Neutrophil (primary cell): ENCODE results near the gene CCR9.

Source experiments
- H3K27ac ChIP-seq: fragments of 200-600 bp; sonication (generic); 2 replicates; pipeline ENCODE4 v1.5.1; 2016; ENCODE audit warnings: mild to moderate bottlenecking, moderate library complexity
- H3K27me3 ChIP-seq: fragments of 200-600 bp; sonication (generic); 2 replicates; pipeline ENCODE4 v1.6.0; 2016; ENCODE audit warnings: mild to moderate bottlenecking
- H3K36me3 ChIP-seq: fragments of 200-600 bp; sonication (generic); 2 replicates; pipeline ENCODE4 v1.5.1; 2017
- H3K4me1 ChIP-seq, 2 experiments: fragments of 200-600 bp in 1 of 2; sonication (generic) in 1 of 2; 1 replicate in 1 of 2; 2 replicates in 1 of 2; pipeline versions ENCODE4 v1.5.1 to v1.6.1; 2013 to 2016; ENCODE audit warnings: low read depth in 1 of 2, low read length in 1 of 2, mild to moderate bottlenecking in 1 of 2, moderate library complexity in 1 of 2; ENCODE audit not compliant: control insufficient read depth in 1 of 2, insufficient read depth in 1 of 2
- H3K4me3 ChIP-seq, 2 experiments: fragments of 200-600 bp in 1 of 2; sonication (generic) in 1 of 2; 1 replicate in 1 of 2; 2 replicates in 1 of 2; pipeline ENCODE4 v1.5.1; 2013 to 2016; ENCODE audit warnings: low read depth in 1 of 2, low read length in 1 of 2, mild to moderate bottlenecking in 1 of 2, moderate library complexity in 1 of 2
- H3K9me3 ChIP-seq: fragments of 200-600 bp; sonication (generic); 2 replicates; pipeline ENCODE4 v1.5.1; 2016
- CTCF ChIP-seq: fragments of 200-600 bp; sonication (generic); IDR thresholded peaks from 2 replicates; pipeline ENCODE4 v1.5.1; 2016; ENCODE audit warnings: antibody characterized with exemption

CCR9 gene

GRCh38 chr3:45936261-45936660, 49.9 kb downstream of the CCR9 start:
- no peaks in the 10 kb centered on the region for H3K9me3 ChIP-seq
- no peaks in the 10 kb centered on the region for H3K27me3 ChIP-seq
- no peak overlapping the region for H3K27ac ChIP-seq
- peaks cover 11 to 13% of the 10 kb centered on the region in 2 experiments for H3K4me1 ChIP-seq
- no peak for TF ChIP-seq CTCF
- no peaks in the 10 kb centered on the region for H3K36me3 ChIP-seq
- H3K4me3 ChIP-seq: no peak overlapping the region

GRCh38 chr3:45937206-45938042, 51.1 kb downstream of the CCR9 start:
- H3K36me3 ChIP-seq: no peaks in the 10 kb centered on the region
- peaks cover 4% of the 10 kb centered on the region in 2 experiments for H3K4me1 ChIP-seq
- no peak overlapping the region for H3K27ac ChIP-seq
- no peaks in the 10 kb centered on the region for H3K27me3 ChIP-seq
- H3K9me3 ChIP-seq: no peaks in the 10 kb centered on the region
- H3K4me3 ChIP-seq: no peak overlapping the region
- no peak for TF ChIP-seq CTCF

GRCh38 chr3:45938043-45938435, 51.7 kb downstream of the CCR9 start:
- no peaks in the 10 kb centered on the region for H3K4me1 ChIP-seq
- no peak overlapping the region for H3K27ac ChIP-seq
- H3K4me3 ChIP-seq: no peak overlapping the region
- TF ChIP-seq CTCF: no peak
- H3K36me3 ChIP-seq: no peaks in the 10 kb centered on the region
- no peaks in the 10 kb centered on the region for H3K27me3 ChIP-seq
- no peaks in the 10 kb centered on the region for H3K9me3 ChIP-seq

- Histone ChIP-seq H3K27me3 (no peaks in the 10 kb centered on the region), H3K4me1 (no peaks in the 10 kb centered on the region), H3K4me3 (no peak overlapping the region), H3K36me3 (no peaks in the 10 kb centered on the region), H3K9me3 (no peaks in the 10 kb centered on the region), H3K27ac (no peak overlapping the region)
- peak; percentile 86 for TF ChIP-seq CTCF
Observed at GRCh38 chr3:45938864-45939263, 52.5 kb downstream of the CCR9 start.

GRCh38 chr3:45939341-45939771, 53.0 kb downstream of the CCR9 start:
- H3K4me3 ChIP-seq: no peak overlapping the region
- no peak overlapping the region for H3K27ac ChIP-seq
- no peaks in the 10 kb centered on the region for H3K27me3 ChIP-seq
- H3K36me3 ChIP-seq: no peaks in the 10 kb centered on the region
- TF ChIP-seq CTCF: no peak
- H3K4me1 ChIP-seq: no peaks in the 10 kb centered on the region
- no peaks in the 10 kb centered on the region for H3K9me3 ChIP-seq
